ENCODE results near the gene SLC11A1. TPM values are rescaled to one million over a fixed set of nuclear protein-coding genes. Genes with fewer than 3 reads are reported as not detected.
A peak's percentile ranks its signal among the peaks of the same experiment; 100 is the strongest.

Gene SLC11A1
- total RNA-seq, 4 donors from 2014 or later = 0.26 to 14.0 (median 4.2) TPM

GRCh38 chr2:218444692-218445357 lies 62.8 kb downstream of the SLC11A1 start:
- Histone ChIP-seq H3K9me3 (no peaks in the 10 kb centered on the region), H3K27ac (no peak overlapping the region), H3K36me3 (no peaks in the 10 kb centered on the region), H3K27me3 (no peaks in the 10 kb centered on the region), H3K4me3 (no peak overlapping the region), H3K4me1 (no peaks in the 10 kb centered on the region)
- no peak for DNase-seq
- intact Hi-C loops (cut with DNase I; ENCODE audit: low total_unique reads) = no loop called here
- TF ChIP-seq CTCF (IDR thresholded peaks at IDR 0.05) = no peak
- no peak for TF ChIP-seq POLR2A (IDR thresholded peaks at IDR 0.05)

- Histone ChIP-seq H3K9me3 (no peaks in the 10 kb centered on the region), H3K36me3 (no peaks in the 10 kb centered on the region), H3K27me3 (no peaks in the 10 kb centered on the region), H3K4me3 (no peak overlapping the region), H3K4me1 (no peaks in the 10 kb centered on the region), H3K27ac (no peak overlapping the region)
- DNase-seq = no peak
- TF ChIP-seq CTCF (IDR thresholded peaks at IDR 0.05) (no peak), POLR2A (IDR thresholded peaks at IDR 0.05) (no peak)
- intact Hi-C loops (cut with DNase I; ENCODE audit: low total_unique reads) = no loop called here
Measured at GRCh38 chr2:218445602-218446001, 63.5 kb downstream of the SLC11A1 start.

MicroRNAs within 50 kb of the gene (microRNA counts, 767-probe panel; counts per million panel counts)
- microRNA hsa-miR-26b-5p = 7,925 to 9,863 counts per million in 2 donors

Small RNAs within 50 kb of the gene (microRNA-seq; reads per million reads assigned to microRNA genes)
- gene MIR26B (ENCODE audit: borderline microRNAs expressed, borderline replicate concordance) (93,446 reads per million, percentile 99 among the genes with 10 or more reads in this experiment), gene MIR6810 (ENCODE audit: borderline microRNAs expressed, borderline replicate concordance) (not detected)

Small RNAs within 50 kb of the gene (small RNA-seq; reads per million reads assigned to genes)
- gene MIR26B (161 reads per million, percentile 95 among the genes with 10 or more reads in this experiment), gene MIR6810 (not detected)

Other genes starting within 250 kb of the SLC11A1 start
- gene CXCR1, start 215.3 kb upstream of the SLC11A1 start, total RNA-seq = under 1 TPM in 1 of 4 donors, not detected in 3; 0.18 TPM
- gene ARPC2, start 165.1 kb upstream of the SLC11A1 start, total RNA-seq = 100 to 1,000 TPM in 3 of 4 donors, 10 to 100 TPM in 1; 87.9 to 162 (median 159) TPM
- gene GPBAR1, start 121.3 kb upstream of the SLC11A1 start, total RNA-seq = 1 to 10 TPM in 1 of 4 donors, under 1 TPM in 2, not detected in 1; 0.29 to 1.0 (median 0.91) TPM
- gene AAMP, start 112.1 kb upstream of the SLC11A1 start, total RNA-seq = 100 to 1,000 TPM in 3 of 4 donors, 10 to 100 TPM in 1; 79.6 to 160 (median 134) TPM
- 10 to 100 TPM; 11.8 to 47.8 (median 31.7) TPM for gene PNKD, start 111.8 kb upstream of the SLC11A1 start, total RNA-seq
- gene TMBIM1, start 89.8 kb upstream of the SLC11A1 start, total RNA-seq = 100 to 1,000 TPM; 112 to 166 (median 120) TPM
- under 1 TPM in 2 of 4 donors, not detected in 2; 0.85 to 0.97 TPM for gene CATIP, start 25.4 kb upstream of the SLC11A1 start, total RNA-seq
- 100 to 1,000 TPM in 2 of 4 donors, 10 to 100 TPM in 2; 48.8 to 198 (median 76.8) TPM for gene CTDSP1, start 17.6 kb downstream of the SLC11A1 start, total RNA-seq
- under 1 TPM in 3 of 4 donors, not detected in 1; 0.28 to 0.59 (median 0.51) TPM for gene VIL1, start 36.9 kb downstream of the SLC11A1 start, total RNA-seq
- 10 to 100 TPM in 3 of 4 donors, 1 to 10 TPM in 1; 9.1 to 59.3 (median 20.7) TPM for gene USP37, start 186.1 kb downstream of the SLC11A1 start, total RNA-seq
- gene CNOT9, start 186.6 kb downstream of the SLC11A1 start, total RNA-seq = 10 to 100 TPM; 42.1 to 78.2 (median 51.2) TPM
- gene PLCD4, start 225.6 kb downstream of the SLC11A1 start, total RNA-seq = 1 to 10 TPM in 2 of 4 donors, under 1 TPM in 1, not detected in 1; 0.26 to 2.4 (median 1.2) TPM